CD14-positive monocyte (primary cell): ENCODE results near the gene OPN4. TPM values are rescaled to one million over a fixed set of nuclear protein-coding genes. Genes with fewer than 3 reads are reported as not detected.

Experiments
- DNase-seq, 3 donors: peaks; one replicate each; pipeline ENCODE4 v3.0.0-alpha.2; 2011 to 2022
- H2AFZ ChIP-seq: 2 replicates; pipeline ENCODE4 v1.6.0; 2012; ENCODE audit warnings: mild to moderate bottlenecking, low read depth, low read length, inconsistent platforms; ENCODE audit not compliant: insufficient read depth, poor library complexity, severe bottlenecking
- H3K27ac ChIP-seq, 2 donors: 1 replicate in 1 of 2; 2 replicates in 1 of 2; pipeline ENCODE4 v1.5.1; 2012 to 2013; ENCODE audit warnings: low read length in 2 of 2, control low read depth in 1 of 2, inconsistent platforms in 1 of 2, low read depth in 1 of 2, mild to moderate bottlenecking in 1 of 2
- H3K27me3 ChIP-seq, 2 donors: one replicate each; pipeline versions ENCODE4 v1.6.0 to v1.6.1; 2011 to 2013; ENCODE audit warnings: low read length in 2 of 2; ENCODE audit not compliant: control insufficient read depth in 2 of 2, insufficient read depth in 2 of 2
- H3K36me3 ChIP-seq, 2 donors: replicated peaks in 1 of 2; 1 replicate in 1 of 2; 2 replicates in 1 of 2; pipeline versions ENCODE4 v1.5.1 to v1.6.1; 2012 to 2013; ENCODE audit warnings: low read length in 2 of 2, control low read depth in 1 of 2, inconsistent platforms in 1 of 2, mild to moderate bottlenecking in 1 of 2; ENCODE audit not compliant: insufficient read depth in 2 of 2, control insufficient read depth in 1 of 2
- H3K4me1 ChIP-seq, 2 donors: 1 replicate in 1 of 2; 2 replicates in 1 of 2; pipeline versions ENCODE4 v1.5.1 to v1.6.1; 2012 to 2013; ENCODE audit warnings: low read length in 2 of 2, control low read depth in 1 of 2, inconsistent platforms in 1 of 2, mild to moderate bottlenecking in 1 of 2, moderate library complexity in 1 of 2; ENCODE audit not compliant: insufficient read depth in 2 of 2, control insufficient read depth in 1 of 2
- H3K4me2 ChIP-seq: replicated peaks from 2 replicates; pipeline ENCODE3; 2012; ENCODE audit warnings: low read length, moderate library complexity, mild to moderate bottlenecking; ENCODE audit not compliant: poor library complexity, severe bottlenecking; ENCODE audit errors: extremely low read depth
- H3K4me3 ChIP-seq, 3 experiments: fragments of 200-600 bp in 1 of 3; sonication (generic) in 1 of 3; replicated peaks in 1 of 3; 1 replicate in 2 of 3; 2 replicates in 1 of 3; pipeline ENCODE4 v1.5.1; 2011 to 2013; ENCODE audit warnings: low read length in 3 of 3, mild to moderate bottlenecking in 3 of 3, control low read depth in 2 of 3, low read depth in 2 of 3, inconsistent platforms in 1 of 3, moderate library complexity in 1 of 3
- H3K79me2 ChIP-seq: 2 replicates; pipeline ENCODE4 v1.6.0; 2012; ENCODE audit warnings: mild to moderate bottlenecking, control low read depth, inconsistent platforms, low read length, moderate library complexity; ENCODE audit not compliant: insufficient read depth
- H3K9ac ChIP-seq: 2 replicates; pipeline ENCODE4 v1.6.0; 2017; ENCODE audit warnings: low read length, mild to moderate bottlenecking; ENCODE audit not compliant: insufficient read depth, poor library complexity, severe bottlenecking
- H3K9me3 ChIP-seq, 2 donors: replicated peaks in 1 of 2; 1 replicate in 1 of 2; 2 replicates in 1 of 2; pipeline versions ENCODE4 v1.5.1 to v1.6.1; 2012 to 2013; ENCODE audit warnings: low read length in 2 of 2, control low read depth in 1 of 2; ENCODE audit not compliant: control insufficient read depth in 1 of 2, insufficient read depth in 1 of 2
- H4K20me1 ChIP-seq: 2 replicates; pipeline ENCODE4 v1.6.0; 2012; ENCODE audit warnings: mild to moderate bottlenecking, low read length, control low read depth, moderate library complexity; ENCODE audit not compliant: insufficient read depth
- H3K27ac Mint-ChIP-seq, 7 donors: one replicate each; pipeline ENCODE4 v1.8.0; 2020; ENCODE audit warnings: mild to moderate bottlenecking in 7 of 7, mixed read lengths in 7 of 7, moderate library complexity in 6 of 7, inconsistent platforms in 2 of 7
- H3K27me3 Mint-ChIP-seq, 3 donors: one replicate each; pipeline ENCODE4 v1.8.0; 2021 to 2022; ENCODE audit warnings: low read depth in 3 of 3, mild to moderate bottlenecking in 3 of 3, mixed read lengths in 3 of 3, moderate library complexity in 3 of 3, inconsistent platforms in 1 of 3
- H3K36me3 Mint-ChIP-seq, 2 donors: one replicate each; pipeline ENCODE4 v1.8.0; 2020; ENCODE audit warnings: mixed read lengths in 2 of 2, inconsistent platforms in 1 of 2, mild to moderate bottlenecking in 1 of 2
- H3K4me1 Mint-ChIP-seq: one replicate; pipeline ENCODE4 v1.8.0; 2020; ENCODE audit warnings: mild to moderate bottlenecking, mixed read lengths
- H3K4me3 Mint-ChIP-seq, 2 donors: one replicate each; pipeline ENCODE4 v1.8.0; 2020; ENCODE audit warnings: mild to moderate bottlenecking in 2 of 2, mixed read lengths in 2 of 2, moderate library complexity in 1 of 2
- H3K9me3 Mint-ChIP-seq, 7 donors: one replicate each; pipeline ENCODE4 v1.8.0; 2020 to 2022; ENCODE audit warnings: mixed read lengths in 7 of 7, mild to moderate bottlenecking in 6 of 7, moderate library complexity in 6 of 7, inconsistent platforms in 2 of 7
- WGBS: methylation state at CpG from one replicate; pipeline ENCODE4 v1.1.5; 2013; ENCODE audit warnings: missing lambda C conversion rate; ENCODE audit not compliant: insufficient coverage; 5-methylcytosine and 5-hydroxymethylcytosine counted together
- intact Hi-C, 2 donors: fragments of 100-400 bp; cut with micrococcal nuclease; formaldehyde crosslinking; loops; one replicate each; pipeline versions ENCODE4 v1.15.0 to v1.15.1; 2023
- polyA plus RNA-seq, 3 donors: library from polyadenylated mRNA; depleted of rRNA in 1 of 3; unstranded in 2 of 3; stranded (reverse) in 1 of 3; fragments of 300-500 nt in 2 of 3; fragments of >200 nt in 1 of 3; fragmentation: Illumina TruSeq in 2 of 3; gene quantifications; 1 replicate in 2 of 3; 2 replicates in 1 of 3; pipeline ENCODE4 v1.2.3, GENCODE V29; 2012 to 2021
- TF ChIP-seq, protein P1 (sequence below): fragments of 200-600 bp; IDR thresholded peaks from one replicate; pipeline ENCODE4 v1.8.0; 2022; ENCODE audit warnings: antibody characterized with exemption, mild to moderate bottlenecking

The OPN4 gene
- polyA plus RNA-seq, 3 donors = not detected

DNA sequence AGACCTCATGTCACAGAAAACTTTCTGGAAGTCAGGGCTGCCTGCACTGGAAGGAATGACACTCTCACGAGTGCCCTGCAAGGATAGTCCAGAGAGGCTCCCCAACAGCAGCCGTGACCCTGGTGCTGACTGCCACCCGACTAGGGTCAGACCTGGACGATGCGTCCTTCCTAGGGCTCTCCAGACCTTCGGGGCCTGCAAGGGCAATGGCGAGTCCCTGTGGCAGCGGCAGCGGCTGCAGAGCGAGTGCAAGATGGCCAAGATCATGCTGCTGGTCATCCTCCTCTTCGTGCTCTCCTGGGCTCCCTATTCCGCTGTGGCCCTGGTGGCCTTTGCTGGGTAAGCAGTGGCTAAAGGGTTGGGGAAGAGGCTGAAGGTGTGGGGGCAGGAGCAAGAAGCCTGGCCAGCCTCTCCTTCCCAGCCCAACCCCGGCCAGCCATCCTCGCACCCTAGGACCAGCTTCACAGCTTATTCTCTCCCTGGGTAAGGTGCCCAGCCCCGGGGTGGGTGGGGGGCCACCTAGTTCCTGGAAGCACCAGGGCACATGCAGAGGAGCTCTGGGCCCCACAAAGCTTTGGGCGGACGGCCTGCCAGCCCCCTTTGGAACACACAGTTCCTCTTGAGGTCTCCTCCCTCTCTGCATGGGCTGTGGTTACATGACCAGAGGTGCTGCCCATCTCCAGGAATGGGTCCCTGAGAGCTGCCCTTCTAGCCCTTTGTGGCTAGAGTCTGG, 5.5 kb downstream of the OPN4 start:
- no peak overlapping the region for H2AFZ ChIP-seq
- H3K9me3 Mint-ChIP-seq = no peaks in the 10 kb centered on the region
- intact Hi-C loops = no loop called here
- no peak overlapping the region for H3K9ac ChIP-seq
- H3K79me2 ChIP-seq = no peaks in the 10 kb centered on the region
- no peaks in the 10 kb centered on the region for H4K20me1 ChIP-seq
- H3K27me3 Mint-ChIP-seq = peaks cover 0 to 5% (median 2%) of the 10 kb centered on the region in 3 donors
- DNase-seq = no peak
- H3K4me1 ChIP-seq = no peaks in the 10 kb centered on the region
- H3K27me3 ChIP-seq = no peaks in the 10 kb centered on the region
- H3K4me3 Mint-ChIP-seq = no peak overlapping the region
- H3K4me3 ChIP-seq = no peak overlapping the region
- H3K27ac Mint-ChIP-seq = peak overlapping the region in 1 of 7 donors; percentile 72
- TF ChIP-seq, protein P1, sequence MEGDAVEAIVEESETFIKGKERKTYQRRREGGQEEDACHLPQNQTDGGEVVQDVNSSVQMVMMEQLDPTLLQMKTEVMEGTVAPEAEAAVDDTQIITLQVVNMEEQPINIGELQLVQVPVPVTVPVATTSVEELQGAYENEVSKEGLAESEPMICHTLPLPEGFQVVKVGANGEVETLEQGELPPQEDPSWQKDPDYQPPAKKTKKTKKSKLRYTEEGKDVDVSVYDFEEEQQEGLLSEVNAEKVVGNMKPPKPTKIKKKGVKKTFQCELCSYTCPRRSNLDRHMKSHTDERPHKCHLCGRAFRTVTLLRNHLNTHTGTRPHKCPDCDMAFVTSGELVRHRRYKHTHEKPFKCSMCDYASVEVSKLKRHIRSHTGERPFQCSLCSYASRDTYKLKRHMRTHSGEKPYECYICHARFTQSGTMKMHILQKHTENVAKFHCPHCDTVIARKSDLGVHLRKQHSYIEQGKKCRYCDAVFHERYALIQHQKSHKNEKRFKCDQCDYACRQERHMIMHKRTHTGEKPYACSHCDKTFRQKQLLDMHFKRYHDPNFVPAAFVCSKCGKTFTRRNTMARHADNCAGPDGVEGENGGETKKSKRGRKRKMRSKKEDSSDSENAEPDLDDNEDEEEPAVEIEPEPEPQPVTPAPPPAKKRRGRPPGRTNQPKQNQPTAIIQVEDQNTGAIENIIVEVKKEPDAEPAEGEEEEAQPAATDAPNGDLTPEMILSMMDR = no peak
- H3K4me2 ChIP-seq = no peak overlapping the region
- no peak overlapping the region for H3K27ac ChIP-seq
- no peaks in the 10 kb centered on the region for H3K36me3 Mint-ChIP-seq
- H3K4me1 Mint-ChIP-seq = no peaks in the 10 kb centered on the region
- H3K9me3 ChIP-seq = no peaks in the 10 kb centered on the region
- no peaks in the 10 kb centered on the region for H3K36me3 ChIP-seq
- WGBS = 84% methylated on average over 14 of the region's 17 CpGs

DNA sequence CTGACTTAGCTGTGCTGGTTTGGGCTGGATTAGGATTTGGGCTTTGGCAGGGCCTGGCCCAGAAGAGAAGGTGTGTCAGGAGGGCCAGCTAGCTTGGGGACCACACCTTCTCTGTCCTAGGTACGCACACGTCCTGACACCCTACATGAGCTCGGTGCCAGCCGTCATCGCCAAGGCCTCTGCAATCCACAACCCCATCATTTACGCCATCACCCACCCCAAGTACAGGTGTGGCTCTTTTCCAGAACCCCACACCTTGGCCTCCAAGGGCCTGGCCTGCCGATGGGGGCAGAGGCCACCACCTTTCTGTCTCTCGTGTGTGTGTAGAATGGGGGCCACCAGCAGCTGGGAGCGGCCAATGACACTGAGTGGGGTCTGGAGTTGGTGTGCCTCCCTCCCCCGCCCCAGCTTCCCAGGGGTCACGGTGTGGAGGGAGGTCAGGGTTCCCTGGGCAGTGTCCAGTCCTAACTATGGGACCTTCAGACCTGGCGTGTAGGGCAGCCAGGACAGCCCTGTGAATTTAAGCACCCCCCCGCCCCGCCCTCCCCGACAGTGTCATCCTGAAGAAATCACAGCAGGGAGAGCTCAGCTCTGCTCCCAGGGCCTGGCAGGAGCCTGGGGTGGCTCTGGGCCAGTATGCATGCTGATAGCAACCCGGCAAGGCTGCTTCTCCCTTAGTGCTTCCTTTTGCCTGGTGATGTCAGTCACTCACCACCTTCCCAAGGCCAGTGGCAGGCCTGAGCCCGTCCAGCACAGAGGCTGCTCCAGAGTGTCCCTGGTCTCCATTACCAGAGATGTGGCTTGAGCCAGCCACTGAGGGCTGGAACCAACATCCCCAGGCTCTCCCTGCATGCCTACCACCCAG, 7.0 kb downstream of the OPN4 start:
- H3K9me3 Mint-ChIP-seq = no peaks in the 10 kb centered on the region
- Histone ChIP-seq H4K20me1 (no peaks in the 10 kb centered on the region), H3K79me2 (no peaks in the 10 kb centered on the region), H2AFZ (no peak overlapping the region), H3K27ac (no peak overlapping the region), H3K4me1 (no peaks in the 10 kb centered on the region), H3K4me2 (no peak overlapping the region), H3K4me3 (no peak overlapping the region), H3K36me3 (no peaks in the 10 kb centered on the region), H3K27me3 (no peaks in the 10 kb centered on the region), H3K9me3 (no peaks in the 10 kb centered on the region), H3K9ac (no peak overlapping the region)
- 96% methylated on average over 14 of the region's 17 CpGs for WGBS
- H3K36me3 Mint-ChIP-seq = no peaks in the 10 kb centered on the region
- TF ChIP-seq, protein P1 = no peak
- no peak overlapping the region for H3K27ac Mint-ChIP-seq
- H3K4me3 Mint-ChIP-seq = no peak overlapping the region
- no peak for DNase-seq
- H3K4me1 Mint-ChIP-seq = no peaks in the 10 kb centered on the region
- H3K27me3 Mint-ChIP-seq = peaks cover 2 to 5% (median 2%) of the 10 kb centered on the region in 3 donors
- intact Hi-C loops = no loop called here
